Tibial nerve (tissue), 4 donors: ENCODE measurements around the gene CTSF. TPM values are rescaled to one million over a fixed set of nuclear protein-coding genes. Genes with fewer than 3 reads are reported as not detected.

ENCODE experiments used
- DNase-seq, 2 donors: peaks; one replicate each; pipeline ENCODE4 v3.0.0-alpha.2; 2019; ENCODE audit warnings: low spot score in 2 of 2
- H3K27ac ChIP-seq, 4 donors: fragments of 200-600 bp; sonication (generic) in 3 of 4; one replicate each; pipeline ENCODE4 v1.5.1; 2017 to 2019; ENCODE audit warnings: mild to moderate bottlenecking in 1 of 4
- H3K27me3 ChIP-seq, 2 donors: fragments of 200-600 bp; sonication (generic) in 1 of 2; one replicate each; pipeline versions ENCODE4 v1.5.1 to v1.6.0; 2017 to 2019
- H3K36me3 ChIP-seq, 3 donors: fragments of 200-600 bp; sonication (generic); one replicate each; pipeline ENCODE4 v1.5.1; 2018 to 2019
- H3K4me1 ChIP-seq, 4 donors: fragments of 200-600 bp; sonication (generic) in 3 of 4; one replicate each; pipeline ENCODE4 v1.5.1; 2017 to 2019
- H3K4me3 ChIP-seq, 4 donors: fragments of 200-600 bp; sonication (generic) in 3 of 4; one replicate each; pipeline ENCODE4 v1.5.1; 2017 to 2019; ENCODE audit warnings: mild to moderate bottlenecking in 1 of 4, moderate library complexity in 1 of 4
- H3K9me3 ChIP-seq, 4 donors: fragments of 200-600 bp; sonication (generic) in 3 of 4; one replicate each; pipeline ENCODE4 v1.5.1; 2017 to 2019
- EP300 ChIP-seq, 2 donors: sonication (generic); formaldehyde crosslinking; IDR thresholded peaks; one replicate each; pipeline ENCODE4 v1.6.1; 2017; ENCODE audit warnings: antibody characterized with exemption in 2 of 2, mild to moderate bottlenecking in 1 of 2
- POLR2A ChIP-seq, 2 donors: fragments of 450-650 bp; IDR thresholded peaks; one replicate each; pipeline ENCODE4 v1.6.1; 2017; ENCODE audit warnings: antibody characterized with exemption in 2 of 2, mild to moderate bottlenecking in 2 of 2, moderate library complexity in 2 of 2
- WGBS, 2 donors: methylation state at CpG; one replicate each; pipeline ENCODE4 v1.1.5; 2018; 5-methylcytosine and 5-hydroxymethylcytosine counted together
- total RNA-seq, 4 donors: library from RNA; depleted of rRNA; stranded (reverse); fragments of >200 nt; gene quantifications; one replicate each; pipeline ENCODE4 v1.1.0, GENCODE V29; 2016
- TF ChIP-seq, protein P1 (sequence below), 5 experiments: fragments of 200-600 bp in 3 of 5; fragments of 450-650 bp in 2 of 5; sonication (generic) in 3 of 5; IDR thresholded peaks; one replicate each; pipeline ENCODE4 v1.5.1; 2016 to 2019; ENCODE audit warnings: antibody characterized with exemption in 5 of 5, mild to moderate bottlenecking in 3 of 5, moderate library complexity in 2 of 5

CTSF gene
- total RNA-seq, 4 donors from 2014 or later = 102 to 322 (median 190) TPM

DNA sequence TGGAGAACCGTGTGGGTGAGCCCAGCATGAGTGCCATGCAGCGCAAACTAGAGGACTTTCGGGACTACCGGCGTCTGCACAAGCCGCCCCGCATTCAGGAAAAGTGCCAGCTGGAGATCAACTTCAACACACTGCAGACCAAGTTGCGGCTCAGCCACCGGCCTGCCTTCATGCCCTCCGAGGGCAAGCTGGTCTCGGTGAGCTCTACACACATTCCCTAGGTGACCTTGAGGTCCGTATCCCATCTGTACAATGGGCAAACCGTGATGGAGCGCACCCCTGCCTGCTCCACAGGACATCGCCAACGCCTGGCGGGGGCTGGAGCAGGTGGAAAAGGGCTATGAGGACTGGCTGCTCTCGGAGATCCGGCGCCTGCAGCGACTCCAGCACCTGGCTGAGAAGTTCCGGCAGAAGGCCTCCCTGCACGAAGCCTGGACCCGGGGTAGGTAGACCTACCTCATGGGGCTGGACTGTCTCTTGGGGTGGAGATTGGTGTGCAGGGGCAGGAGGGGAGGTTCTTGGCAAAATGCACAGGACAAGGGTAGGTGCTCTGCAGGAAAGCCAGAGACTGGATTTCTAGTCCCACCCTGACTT lies 10.6 kb downstream of the CTSF start:
- Histone ChIP-seq H3K4me3 (no peak overlapping the region), H3K4me1 (peaks cover 0 to 13% (median 4%) of the 10 kb centered on the region in 4 donors), H3K27ac (no peak overlapping the region), H3K9me3 (no peaks in the 10 kb centered on the region), H3K36me3 (peaks cover 0 to 15% (median 0%) of the 10 kb centered on the region in 3 donors), H3K27me3 (peaks cover 0 to 8% of the 10 kb centered on the region in 2 donors)
- TF ChIP-seq, protein P1, sequence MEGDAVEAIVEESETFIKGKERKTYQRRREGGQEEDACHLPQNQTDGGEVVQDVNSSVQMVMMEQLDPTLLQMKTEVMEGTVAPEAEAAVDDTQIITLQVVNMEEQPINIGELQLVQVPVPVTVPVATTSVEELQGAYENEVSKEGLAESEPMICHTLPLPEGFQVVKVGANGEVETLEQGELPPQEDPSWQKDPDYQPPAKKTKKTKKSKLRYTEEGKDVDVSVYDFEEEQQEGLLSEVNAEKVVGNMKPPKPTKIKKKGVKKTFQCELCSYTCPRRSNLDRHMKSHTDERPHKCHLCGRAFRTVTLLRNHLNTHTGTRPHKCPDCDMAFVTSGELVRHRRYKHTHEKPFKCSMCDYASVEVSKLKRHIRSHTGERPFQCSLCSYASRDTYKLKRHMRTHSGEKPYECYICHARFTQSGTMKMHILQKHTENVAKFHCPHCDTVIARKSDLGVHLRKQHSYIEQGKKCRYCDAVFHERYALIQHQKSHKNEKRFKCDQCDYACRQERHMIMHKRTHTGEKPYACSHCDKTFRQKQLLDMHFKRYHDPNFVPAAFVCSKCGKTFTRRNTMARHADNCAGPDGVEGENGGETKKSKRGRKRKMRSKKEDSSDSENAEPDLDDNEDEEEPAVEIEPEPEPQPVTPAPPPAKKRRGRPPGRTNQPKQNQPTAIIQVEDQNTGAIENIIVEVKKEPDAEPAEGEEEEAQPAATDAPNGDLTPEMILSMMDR (IDR thresholded peaks at IDR 0.05) = no peak
- no peak for TF ChIP-seq POLR2A (IDR thresholded peaks at IDR 0.05)
- no peak for TF ChIP-seq EP300 (IDR thresholded peaks at IDR 0.05)
- 92 to 94% methylated on average over 10 to 19 of the region's 24 CpGs for WGBS, 2 donors
- no peak for DNase-seq

DNA sequence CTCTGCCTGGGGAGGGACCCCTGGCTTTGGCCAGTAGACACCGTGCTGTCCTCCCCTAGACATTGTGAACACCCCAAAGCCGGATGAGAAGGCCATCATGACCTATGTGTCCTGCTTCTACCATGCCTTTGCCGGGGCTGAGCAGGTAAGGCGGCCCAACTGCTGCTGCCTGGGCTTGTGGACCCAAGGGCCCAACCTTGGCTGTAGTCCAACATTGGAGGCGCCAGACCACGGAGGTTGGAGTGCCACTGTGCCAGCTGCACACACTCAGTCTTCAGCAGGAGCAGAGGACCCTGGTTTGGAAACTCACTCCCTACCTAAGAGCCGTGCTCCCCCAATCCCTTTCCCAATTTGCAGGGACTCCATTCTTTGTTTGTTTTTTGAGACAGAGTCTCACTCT lies 12.3 kb downstream of the CTSF start:
- Histone ChIP-seq H3K9me3 (no peaks in the 10 kb centered on the region), H3K36me3 (no peaks in the 10 kb centered on the region), H3K27me3 (peaks cover 0 to 8% of the 10 kb centered on the region in 2 donors), H3K4me1 (peaks cover 0 to 13% (median 4%) of the 10 kb centered on the region in 4 donors), H3K27ac (no peak overlapping the region), H3K4me3 (no peak overlapping the region)
- WGBS, 2 donors = 83 to 100% methylated on average over 1 to 7 of the region's 7 CpGs
- DNase-seq = no peak
- no peak for TF ChIP-seq POLR2A (IDR thresholded peaks at IDR 0.05)
- no peak for TF ChIP-seq EP300 (IDR thresholded peaks at IDR 0.05)
- TF ChIP-seq, protein P1 (IDR thresholded peaks at IDR 0.05) = no peak

DNA sequence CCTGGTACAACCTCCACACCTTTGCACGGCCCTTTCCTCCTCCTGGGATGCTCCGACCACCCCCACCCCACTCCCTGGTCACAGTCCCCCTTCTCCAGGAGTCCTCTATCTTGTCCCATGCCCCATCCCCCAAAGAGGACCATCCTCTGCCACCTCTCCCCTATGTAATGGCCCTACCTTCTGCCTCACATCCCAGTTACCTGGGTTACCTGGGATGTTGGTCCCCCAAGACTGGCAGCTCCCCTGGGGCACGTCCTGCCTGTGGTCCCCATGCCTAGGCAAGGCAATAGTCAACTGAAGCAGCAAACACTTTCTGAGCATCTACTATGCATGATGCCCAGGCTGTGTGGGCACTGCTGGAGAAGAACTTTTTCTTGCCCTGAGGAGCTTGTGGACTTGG lies 13.0 kb downstream of the CTSF start:
- H3K27me3 ChIP-seq = peaks cover 0 to 8% of the 10 kb centered on the region in 2 donors
- WGBS, 2 donors = 61 to 73% methylated on average over 3 of the region's 3 CpGs

DNA sequence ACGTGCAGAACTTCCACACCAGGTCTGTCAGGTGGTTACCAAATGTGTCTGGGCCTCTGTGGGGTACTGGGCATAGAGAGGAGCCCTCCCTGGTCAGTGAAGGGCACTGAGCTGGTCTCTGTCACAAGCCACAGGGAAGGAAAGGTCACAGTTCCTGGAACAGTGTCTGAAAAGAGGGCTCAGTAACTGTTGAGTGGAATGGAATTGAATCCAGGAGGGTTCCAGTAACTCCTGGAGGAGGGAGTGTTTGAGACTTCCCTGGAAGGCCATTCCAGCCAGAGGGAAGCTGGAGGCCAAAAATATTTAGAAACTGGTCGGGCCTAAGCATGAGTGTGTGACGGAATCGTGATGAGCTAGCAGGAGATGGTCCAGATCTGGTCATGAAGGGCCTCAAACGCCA lies 13.8 kb downstream of the CTSF start:
- H3K36me3 ChIP-seq = no peaks in the 10 kb centered on the region
- no peak overlapping the region for H3K4me3 ChIP-seq
- TF ChIP-seq POLR2A (IDR thresholded peaks at IDR 0.05) (no peak), EP300 (IDR thresholded peaks at IDR 0.05) (no peak)
- TF ChIP-seq, protein P1 (IDR thresholded peaks at IDR 0.05) = no peak
- H3K27me3 ChIP-seq = peaks cover 0 to 8% of the 10 kb centered on the region in 2 donors
- H3K4me1 ChIP-seq = peaks cover 0 to 13% (median 4%) of the 10 kb centered on the region in 4 donors
- WGBS, 2 donors = 77 to 81% methylated on average over 5 of the region's 5 CpGs
- no peaks in the 10 kb centered on the region for H3K9me3 ChIP-seq
- no peak overlapping the region for H3K27ac ChIP-seq
- DNase-seq = no peak

More for the DNA sequence above, 13.0 kb downstream of the CTSF start:
- no peaks in the 10 kb centered on the region for H3K36me3 ChIP-seq
- H3K27ac ChIP-seq = no peak overlapping the region
- TF ChIP-seq EP300 (IDR thresholded peaks at IDR 0.05) (no peak), POLR2A (IDR thresholded peaks at IDR 0.05) (no peak)
- TF ChIP-seq, protein P1 (IDR thresholded peaks at IDR 0.05) = no peak
- no peak overlapping the region for H3K4me3 ChIP-seq
- H3K4me1 ChIP-seq = peaks cover 0 to 13% (median 4%) of the 10 kb centered on the region in 4 donors
- no peaks in the 10 kb centered on the region for H3K9me3 ChIP-seq
- DNase-seq = no peak

DNA sequence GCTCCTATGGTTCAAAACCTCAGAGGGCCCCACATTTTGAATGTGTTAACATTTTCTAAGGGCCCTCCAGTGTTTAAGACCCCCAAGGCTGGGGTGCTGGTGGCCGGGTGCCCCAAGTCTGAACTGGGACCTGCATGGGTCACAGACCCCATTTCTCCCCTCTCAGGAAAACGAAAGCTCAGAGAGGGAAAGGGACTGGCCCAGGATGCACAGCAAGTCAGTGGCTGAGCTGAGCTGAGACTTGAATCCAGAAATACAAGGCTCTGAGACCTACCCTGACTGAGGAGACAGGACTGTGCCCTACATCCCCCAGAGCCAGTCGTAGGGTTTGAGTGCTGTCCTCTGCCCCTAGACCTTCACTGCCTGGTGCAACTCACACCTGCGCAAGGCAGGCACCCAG lies 17.5 kb downstream of the CTSF start:
- H3K4me3 ChIP-seq = no peak overlapping the region
- WGBS, 2 donors = 88% methylated on average over 4 of the region's 4 CpGs
- TF ChIP-seq, protein P1 (IDR thresholded peaks at IDR 0.05) = no peak
- TF ChIP-seq EP300 (IDR thresholded peaks at IDR 0.05) = no peak
- no peak for TF ChIP-seq POLR2A (IDR thresholded peaks at IDR 0.05)
- no peak overlapping the region for H3K27ac ChIP-seq
- H3K9me3 ChIP-seq = no peaks in the 10 kb centered on the region
- peaks cover 0 to 20% (median 8%) of the 10 kb centered on the region in 4 donors for H3K4me1 ChIP-seq
- H3K36me3 ChIP-seq = no peaks in the 10 kb centered on the region
- no peaks in the 10 kb centered on the region for H3K27me3 ChIP-seq
- no peak for DNase-seq
